Activated CD8-positive, alpha-beta memory T cell treated with anti-CD3 and anti-CD28 coated beads, Interleukin-2, amount 10 ng/mL, durations not matched to agents 7 days and 5 days (primary cell): ENCODE measurements around the gene RTN4R. TPM values are rescaled to one million over a fixed set of nuclear protein-coding genes. Genes with fewer than 3 reads are reported as not detected.

Experiments used
- ATAC-seq: fragments of 150-1000 bp; cut with Tn5 transposase; one replicate; pipeline ENCODE4 v1.10.0; 2021; ENCODE audit warnings: moderate library complexity
- CTCF ChIA-PET: fragments of 350-600 bp; sonication (Branson Sonifier 250); formaldehyde crosslinking; loops from one replicate; lab custom pipeline; 2021; ENCODE audit warnings: antibody characterized with exemption; lab: Charles Lee
- DNase-seq: peaks from one replicate; pipeline ENCODE4 v3.0.0-alpha.2; 2020
- H3K27ac Mint-ChIP-seq: one replicate; pipeline ENCODE4 v1.8.0; 2021; ENCODE audit warnings: mild to moderate bottlenecking, mixed read lengths
- H3K27me3 Mint-ChIP-seq: one replicate; pipeline ENCODE4 v1.8.0; 2021; ENCODE audit warnings: mixed read lengths
- H3K36me3 Mint-ChIP-seq: one replicate; pipeline ENCODE4 v1.8.0; 2021; ENCODE audit warnings: mild to moderate bottlenecking, mixed read lengths
- H3K4me1 Mint-ChIP-seq: one replicate; pipeline ENCODE4 v1.8.0; 2021; ENCODE audit warnings: mixed read lengths
- H3K4me3 Mint-ChIP-seq: one replicate; pipeline ENCODE4 v1.8.0; 2021; ENCODE audit warnings: mild to moderate bottlenecking, moderate library complexity, mixed read lengths
- H3K9me3 Mint-ChIP-seq: one replicate; pipeline ENCODE4 v1.8.0; 2022; ENCODE audit warnings: low read depth, mixed read lengths
- microRNA-seq: library from miRNA; unstranded; fragments of <30 nt; microRNA quantifications from one replicate; pipeline ENCODE4 v1.2.0, GENCODE V29; 2022
- total RNA-seq, 2 experiments: library from RNA; stranded (reverse); gene quantifications; one replicate each; pipeline ENCODE4 v1.2.3, GENCODE V29; 2021

RTN4R gene
- total RNA-seq, 2 experiments from 2014 or later = 1.4 to 2.5 TPM

- H3K27ac Mint-ChIP-seq = no peak overlapping the region
- ATAC-seq = no peak
- no peak for DNase-seq
- H3K27me3 Mint-ChIP-seq = no peaks in the 10 kb centered on the region
- CTCF ChIA-PET = interaction anchor here (1.3 to 2.1 kb wide), 2 partner anchors 37 to 90 kb away, joined by 3 to 6 read pairs; no protein-coding TSS in a partner anchor
- H3K9me3 Mint-ChIP-seq = no peaks in the 10 kb centered on the region
- no peaks in the 10 kb centered on the region for H3K36me3 Mint-ChIP-seq
- no peak overlapping the region for H3K4me3 Mint-ChIP-seq
- H3K4me1 Mint-ChIP-seq = no peaks in the 10 kb centered on the region
Measured at GRCh38 chr22:20193761-20194494, 74.2 kb downstream of the RTN4R start.

GRCh38 chr22:20192972-20193760, 75.0 kb downstream of the RTN4R start:
- H3K9me3 Mint-ChIP-seq = no peaks in the 10 kb centered on the region
- H3K27ac Mint-ChIP-seq = no peak overlapping the region
- no peaks in the 10 kb centered on the region for H3K4me1 Mint-ChIP-seq
- no peaks in the 10 kb centered on the region for H3K36me3 Mint-ChIP-seq
- ATAC-seq = no peak
- DNase-seq = no peak
- CTCF ChIA-PET = interaction anchor here (1.0 to 1.3 kb wide), 2 partner anchors 45 to 91 kb away, joined by 3 read pairs; no protein-coding TSS in a partner anchor
- no peak overlapping the region for H3K4me3 Mint-ChIP-seq
- no peaks in the 10 kb centered on the region for H3K27me3 Mint-ChIP-seq

DNA sequence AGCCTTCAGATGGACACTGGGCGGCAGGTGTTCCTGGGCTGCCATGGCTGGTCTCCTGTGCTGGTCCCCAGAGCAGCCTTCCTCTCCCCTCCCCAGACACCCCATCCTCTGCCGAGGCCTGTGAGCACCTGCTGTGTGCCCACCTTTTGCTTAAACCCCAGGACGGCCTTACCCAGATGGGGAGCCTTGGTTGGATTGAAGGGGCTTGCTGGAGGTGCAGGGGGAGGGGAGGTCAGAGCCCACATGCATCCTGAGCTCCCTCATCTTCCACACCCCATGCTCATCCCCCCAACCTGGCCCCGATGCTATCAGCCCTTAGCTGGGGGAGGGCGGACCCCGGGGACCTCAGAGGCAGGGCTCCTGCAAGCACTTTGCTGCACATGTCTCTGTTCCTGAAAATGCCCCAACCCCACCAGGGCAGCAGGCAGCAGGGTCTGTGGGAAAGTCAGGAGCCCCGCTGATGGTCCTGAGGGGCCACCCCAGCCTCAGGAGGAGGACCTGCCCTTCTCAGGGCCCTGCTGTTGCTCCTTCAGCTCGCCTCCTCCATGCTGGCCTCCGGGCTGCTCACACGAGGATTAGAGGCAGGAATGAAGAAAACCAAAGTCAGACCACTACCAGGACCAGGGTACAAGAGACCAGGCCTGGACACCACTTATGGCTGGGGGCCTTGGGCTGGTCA, 75.7 kb downstream of the RTN4R start:
- H3K27ac Mint-ChIP-seq = no peak overlapping the region
- H3K4me3 Mint-ChIP-seq = no peak overlapping the region
- CTCF ChIA-PET = interaction anchor here (1.0 to 1.3 kb wide), 2 partner anchors 46 to 92 kb away, joined by 3 read pairs; no protein-coding TSS in a partner anchor
- no peak for DNase-seq
- no peak for ATAC-seq
- H3K27me3 Mint-ChIP-seq = no peaks in the 10 kb centered on the region
- no peaks in the 10 kb centered on the region for H3K36me3 Mint-ChIP-seq
- H3K4me1 Mint-ChIP-seq = no peaks in the 10 kb centered on the region
- no peaks in the 10 kb centered on the region for H3K9me3 Mint-ChIP-seq

DNA sequence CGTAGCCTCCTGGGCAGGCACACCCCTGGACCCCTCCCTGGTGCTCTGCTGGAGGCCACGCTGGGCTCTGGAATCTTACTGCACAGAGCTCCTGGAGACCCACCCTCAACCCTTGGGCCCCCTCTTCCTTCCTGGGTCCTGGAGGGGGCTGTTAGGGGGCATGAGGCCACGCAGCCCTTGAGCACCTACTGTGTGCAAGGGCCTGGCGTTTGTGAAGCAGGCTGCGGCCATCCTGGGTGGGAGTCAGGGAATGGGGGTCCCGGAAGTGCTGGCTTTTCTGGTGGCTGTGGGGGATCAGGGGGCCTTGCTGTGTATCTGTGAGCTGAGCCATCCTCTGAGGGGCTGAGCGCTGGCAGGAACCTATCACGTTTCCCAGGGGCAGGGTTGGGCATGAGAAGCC, 76.3 kb downstream of the RTN4R start:
- Mint-ChIP-seq H3K4me3 (no peak overlapping the region), H3K4me1 (no peaks in the 10 kb centered on the region), H3K27ac (no peak overlapping the region), H3K36me3 (no peaks in the 10 kb centered on the region), H3K27me3 (no peaks in the 10 kb centered on the region), H3K9me3 (no peaks in the 10 kb centered on the region)
- CTCF ChIA-PET = interaction anchor here (1.4 kb wide), 1 partner anchor 15 kb away, joined by 3 read pairs; no protein-coding TSS in a partner anchor
- ATAC-seq = no peak
- DNase-seq = no peak

Small RNAs within 50 kb of the gene (microRNA-seq; reads per million reads assigned to microRNA genes)
- gene MIR1286 = 1.3 reads per million

Other genes with a start within 250 kb of the RTN4R start
- 10 to 100 TPM; 36.7 to 44.5 TPM for gene TANGO2, start 247.2 kb downstream of the RTN4R start, total RNA-seq
- gene DGCR8, start 188.1 kb downstream of the RTN4R start, total RNA-seq = 10 to 100 TPM; 70.4 to 71.9 TPM
- 100 to 1,000 TPM; 318 to 345 TPM for gene RANBP1, start 152.2 kb downstream of the RTN4R start, total RNA-seq
- gene TRMT2A, start 151.1 kb downstream of the RTN4R start, total RNA-seq = 100 to 1,000 TPM in 1 of 2 experiments, 10 to 100 TPM in 1; 98.1 to 140 TPM
- gene ZDHHC8, start 136.5 kb downstream of the RTN4R start, total RNA-seq = 10 to 100 TPM; 57.9 to 66.3 TPM
- not detected for gene CCDC188, start 117.3 kb downstream of the RTN4R start, total RNA-seq
- gene DGCR6L, start 51.7 kb upstream of the RTN4R start, total RNA-seq = 10 to 100 TPM; 45.0 to 46.6 TPM
- 10 to 100 TPM in 1 of 2 experiments, 1 to 10 TPM in 1; 10.0 to 10.9 TPM for gene ZNF74, start 125.8 kb upstream of the RTN4R start, total RNA-seq
- 1 to 10 TPM in 1 of 2 experiments, under 1 TPM in 1; 0.54 to 1.1 TPM for gene SCARF2, start 169.5 kb upstream of the RTN4R start, total RNA-seq
- 10 to 100 TPM; 27.5 to 31.7 TPM for gene KLHL22, start 227.5 kb upstream of the RTN4R start, total RNA-seq
- 100 to 1,000 TPM; 145 to 179 TPM for gene MED15, start 239.3 kb upstream of the RTN4R start, total RNA-seq